DOHH2 (cell line): Measurements from ENCODE around the gene GMDS.

Experiments used
- H3F3A ChIP-seq: fragments of 200-600 bp; sonication (generic), shearing (Covaris generic); 2 replicates; pipeline ENCODE4 v1.6.0; 2016; ENCODE audit warnings: antibody characterized with exemption, mild to moderate bottlenecking; ENCODE audit not compliant: control insufficient read depth, insufficient read depth
- H3K27ac ChIP-seq: fragments of 200-600 bp; sonication (generic); 2 replicates; pipeline ENCODE4 v1.5.1; 2014; ENCODE audit warnings: low read depth, mild to moderate bottlenecking, low read length, moderate library complexity
- H3K27me3 ChIP-seq: fragments of 200-600 bp; sonication (generic); 2 replicates; pipeline ENCODE4 v1.6.1; 2014; ENCODE audit warnings: mild to moderate bottlenecking, low read length, mixed read lengths; ENCODE audit not compliant: control insufficient read depth
- H3K36me3 ChIP-seq: fragments of 200-600 bp; sonication (generic); 2 replicates; pipeline ENCODE4 v1.6.1; 2014; ENCODE audit warnings: mild to moderate bottlenecking, low read length, moderate library complexity, mixed read lengths; ENCODE audit not compliant: control insufficient read depth
- H3K4me1 ChIP-seq: fragments of 200-600 bp; sonication (generic); 2 replicates; pipeline ENCODE4 v1.6.1; 2014; ENCODE audit warnings: mild to moderate bottlenecking, low read length, mixed read lengths; ENCODE audit not compliant: control insufficient read depth
- H3K4me2 ChIP-seq: fragments of 200-600 bp; sonication (generic); 2 replicates; pipeline ENCODE4 v1.6.0; 2014; ENCODE audit warnings: mild to moderate bottlenecking, low read length, moderate library complexity
- H3K4me3 ChIP-seq: fragments of 200-600 bp; sonication (generic); 2 replicates; pipeline ENCODE4 v1.5.1; 2014; ENCODE audit warnings: mild to moderate bottlenecking, low read length, mixed read lengths
- H3K79me2 ChIP-seq: fragments of 200-600 bp; sonication (generic); 2 replicates; pipeline ENCODE4 v1.6.1; 2014; ENCODE audit warnings: mild to moderate bottlenecking, low read length, mixed read lengths; ENCODE audit not compliant: control insufficient read depth
- H3K9me2 ChIP-seq: fragments of 200-600 bp; sonication (generic); replicated peaks from 2 replicates; pipeline ENCODE4 v1.6.1; 2014; ENCODE audit warnings: mild to moderate bottlenecking, low read length, mixed read lengths; ENCODE audit not compliant: control insufficient read depth
- H3K9me3 ChIP-seq: fragments of 200-600 bp; sonication (generic); 2 replicates; pipeline ENCODE4 v1.6.1; 2014; ENCODE audit warnings: antibody characterized with exemption, low read length, mixed read lengths; ENCODE audit not compliant: control insufficient read depth, insufficient read depth
- H4K20me1 ChIP-seq: fragments of 200-600 bp; sonication (generic); 2 replicates; pipeline ENCODE4 v1.6.0; 2014; ENCODE audit warnings: low read depth, mild to moderate bottlenecking, antibody characterized with exemption, low read length, moderate library complexity; ENCODE audit not compliant: control insufficient read depth, insufficient read depth
- EZH2phosphoT487 ChIP-seq: fragments of 200-600 bp; sonication (generic); IDR thresholded peaks from 2 replicates; pipeline ENCODE4 v1.6.1; 2017; ENCODE audit warnings: borderline replicate concordance, mild to moderate bottlenecking, antibody characterized with exemption, low read length, moderate library complexity, mixed read lengths
- TF ChIP-seq, protein P1 (sequence below): fragments of 200-600 bp; sonication (generic); IDR thresholded peaks from one replicate; pipeline ENCODE4 v1.5.1; 2014; ENCODE audit warnings: antibody characterized with exemption, mild to moderate bottlenecking, low read depth, low read length; ENCODE audit not compliant: poor library complexity, severe bottlenecking

GMDS gene

DNA sequence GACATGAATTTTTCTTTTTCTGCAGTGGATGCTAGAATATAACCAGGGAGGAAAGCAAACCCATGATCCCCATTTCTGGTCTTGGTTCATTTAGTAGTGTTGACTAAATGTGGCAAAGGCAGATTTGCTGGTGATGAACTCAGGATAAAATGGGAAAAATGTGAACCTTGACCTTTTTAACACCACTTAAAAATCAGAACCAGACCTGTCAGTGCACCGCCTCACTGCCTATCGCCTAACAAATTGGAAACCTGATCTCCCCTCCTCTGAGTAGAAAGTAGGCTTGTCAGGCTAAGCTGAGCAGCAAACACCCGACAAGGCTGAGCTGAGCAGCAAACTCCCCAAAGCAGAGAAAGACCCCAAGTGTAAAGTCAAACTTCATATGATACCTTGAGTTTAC is 380.9 kb downstream of the GMDS start:
- no peak overlapping the region for H3K27ac ChIP-seq
- peaks cover 29% of the 10 kb centered on the region for H3K4me1 ChIP-seq
- no peaks in the 10 kb centered on the region for H4K20me1 ChIP-seq
- no peak for TF ChIP-seq EZH2phosphoT487
- TF ChIP-seq, protein P1, sequence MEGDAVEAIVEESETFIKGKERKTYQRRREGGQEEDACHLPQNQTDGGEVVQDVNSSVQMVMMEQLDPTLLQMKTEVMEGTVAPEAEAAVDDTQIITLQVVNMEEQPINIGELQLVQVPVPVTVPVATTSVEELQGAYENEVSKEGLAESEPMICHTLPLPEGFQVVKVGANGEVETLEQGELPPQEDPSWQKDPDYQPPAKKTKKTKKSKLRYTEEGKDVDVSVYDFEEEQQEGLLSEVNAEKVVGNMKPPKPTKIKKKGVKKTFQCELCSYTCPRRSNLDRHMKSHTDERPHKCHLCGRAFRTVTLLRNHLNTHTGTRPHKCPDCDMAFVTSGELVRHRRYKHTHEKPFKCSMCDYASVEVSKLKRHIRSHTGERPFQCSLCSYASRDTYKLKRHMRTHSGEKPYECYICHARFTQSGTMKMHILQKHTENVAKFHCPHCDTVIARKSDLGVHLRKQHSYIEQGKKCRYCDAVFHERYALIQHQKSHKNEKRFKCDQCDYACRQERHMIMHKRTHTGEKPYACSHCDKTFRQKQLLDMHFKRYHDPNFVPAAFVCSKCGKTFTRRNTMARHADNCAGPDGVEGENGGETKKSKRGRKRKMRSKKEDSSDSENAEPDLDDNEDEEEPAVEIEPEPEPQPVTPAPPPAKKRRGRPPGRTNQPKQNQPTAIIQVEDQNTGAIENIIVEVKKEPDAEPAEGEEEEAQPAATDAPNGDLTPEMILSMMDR, result no peak
- H3F3A ChIP-seq, result no peaks in the 10 kb centered on the region
- no peaks in the 10 kb centered on the region for H3K27me3 ChIP-seq
- H3K4me3 ChIP-seq, result no peak overlapping the region
- H3K9me3 ChIP-seq, result no peaks in the 10 kb centered on the region
- H3K9me2 ChIP-seq, result no peaks in the 10 kb centered on the region
- no peaks in the 10 kb centered on the region for H3K79me2 ChIP-seq
- no peaks in the 10 kb centered on the region for H3K36me3 ChIP-seq
- no peak overlapping the region for H3K4me2 ChIP-seq

DNA sequence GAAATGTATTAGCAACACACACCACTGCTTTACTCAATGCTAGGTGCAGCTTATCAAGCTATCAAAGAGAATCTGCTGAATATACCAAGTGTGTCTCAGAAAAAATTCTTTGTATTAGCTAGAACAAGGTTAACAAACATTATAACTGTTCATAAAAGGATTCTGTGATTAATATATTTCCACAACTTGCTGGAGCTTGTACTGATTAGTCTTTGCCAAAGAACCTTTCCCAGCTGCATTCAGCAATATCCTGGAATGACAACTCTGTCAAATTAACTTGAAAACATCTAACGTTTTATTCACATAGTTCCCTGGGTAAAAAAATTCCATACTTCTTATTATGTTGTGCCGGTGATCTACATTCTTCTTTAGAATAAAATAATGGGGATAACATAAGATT is 383.0 kb downstream of the GMDS start:
- H3K4me3 ChIP-seq, result no peak overlapping the region
- no peaks in the 10 kb centered on the region for H3F3A ChIP-seq
- H3K4me2 ChIP-seq, result no peak overlapping the region
- H3K4me1 ChIP-seq, result peaks cover 15% of the 10 kb centered on the region
- H3K27ac ChIP-seq, result no peak overlapping the region
- H3K27me3 ChIP-seq, result no peaks in the 10 kb centered on the region
- H3K9me2 ChIP-seq, result no peaks in the 10 kb centered on the region
- TF ChIP-seq, protein P1, result no peak
- TF ChIP-seq EZH2phosphoT487, result no peak
- H3K9me3 ChIP-seq, result no peaks in the 10 kb centered on the region
- no peaks in the 10 kb centered on the region for H3K79me2 ChIP-seq
- no peaks in the 10 kb centered on the region for H4K20me1 ChIP-seq
- no peaks in the 10 kb centered on the region for H3K36me3 ChIP-seq

DNA sequence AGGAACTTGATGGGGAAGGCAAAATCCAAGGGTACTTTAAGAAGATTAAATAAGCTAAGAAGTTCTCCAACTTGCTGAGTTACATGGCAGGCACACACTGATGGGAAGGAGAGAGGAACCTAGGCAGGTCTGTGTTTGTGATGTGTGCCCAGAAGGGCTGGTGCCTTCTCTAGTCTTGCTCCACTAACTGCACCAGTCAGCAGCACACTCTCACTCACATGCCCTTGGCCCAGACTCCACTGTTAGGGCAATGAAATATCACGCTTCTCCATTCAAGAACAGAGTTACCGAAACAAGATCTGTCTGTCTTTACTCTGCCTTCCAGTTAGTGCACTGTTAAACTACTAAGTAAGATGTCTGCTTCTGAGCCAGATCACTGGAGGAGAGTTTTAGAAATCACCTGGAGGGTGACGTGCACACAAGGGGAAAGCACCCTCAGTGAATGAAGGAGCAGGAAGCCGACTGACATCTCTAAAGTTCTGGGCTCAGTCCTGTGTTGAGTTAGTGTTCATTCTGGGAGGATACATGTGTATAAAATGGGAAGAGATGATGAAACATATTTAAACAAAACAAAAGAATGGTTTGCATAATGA is 384.6 kb downstream of the GMDS start:
- Histone ChIP-seq H3K27me3 (no peaks in the 10 kb centered on the region), H3K4me1 (peaks cover 29% of the 10 kb centered on the region), H3K9me3 (no peaks in the 10 kb centered on the region), H3K4me3 (no peak overlapping the region), H3F3A (no peaks in the 10 kb centered on the region), H3K79me2 (no peaks in the 10 kb centered on the region), H3K27ac (no peak overlapping the region), H3K36me3 (no peaks in the 10 kb centered on the region), H3K4me2 (no peak overlapping the region), H3K9me2 (no peaks in the 10 kb centered on the region), H4K20me1 (no peaks in the 10 kb centered on the region)
- no peak for TF ChIP-seq EZH2phosphoT487
- TF ChIP-seq, protein P1, result no peak
